Gastroesophageal sphincter (tissue), 4 donors: ENCODE data around the gene NDUFA6. TPM values are rescaled to one million over a fixed set of nuclear protein-coding genes. Genes with fewer than 3 reads are reported as not detected.

ENCODE experiments used
- ATAC-seq: fragments of 150-250 bp; one replicate; pipeline ENCODE4 v1.9.1; 2016; ENCODE audit warnings: mild to moderate bottlenecking, moderate library complexity
- H3K27ac ChIP-seq, 4 donors: fragments of 200-600 bp; sonication (generic) in 3 of 4; 1 replicate in 3 of 4; 2 replicates in 1 of 4; pipeline ENCODE4 v1.5.1; 2016 to 2019
- H3K27me3 ChIP-seq: fragments of 200-600 bp; sonication (generic); one replicate; pipeline ENCODE4 v1.5.1; 2019
- H3K36me3 ChIP-seq, 2 donors: fragments of 200-600 bp; sonication (generic); one replicate each; pipeline ENCODE4 v1.5.1; 2019; ENCODE audit warnings: control low read depth in 1 of 2
- H3K4me1 ChIP-seq, 3 donors: fragments of 200-600 bp; sonication (generic); 1 replicate in 2 of 3; 2 replicates in 1 of 3; pipeline ENCODE4 v1.5.1; 2016 to 2019; ENCODE audit warnings: control low read depth in 2 of 3
- H3K4me3 ChIP-seq, 2 donors: fragments of 200-600 bp; sonication (generic); one replicate each; pipeline ENCODE4 v1.5.1; 2019; ENCODE audit warnings: mild to moderate bottlenecking in 1 of 2, moderate library complexity in 1 of 2
- H3K9me3 ChIP-seq, 3 donors: fragments of 200-600 bp; sonication (generic); one replicate each; pipeline ENCODE4 v1.5.1; 2017 to 2019; ENCODE audit warnings: control low read depth in 2 of 3
- EP300 ChIP-seq: sonication (generic); formaldehyde crosslinking; IDR thresholded peaks from one replicate; pipeline ENCODE4 v1.6.1; 2017; ENCODE audit warnings: antibody characterized with exemption, mild to moderate bottlenecking
- POLR2A ChIP-seq, 2 donors: fragments of 450-650 bp; IDR thresholded peaks; one replicate each; pipeline ENCODE4 v1.6.1; 2017; ENCODE audit warnings: antibody characterized with exemption in 2 of 2, mild to moderate bottlenecking in 2 of 2, moderate library complexity in 1 of 2
- POLR2AphosphoS5 ChIP-seq: sonication (generic); formaldehyde crosslinking; IDR thresholded peaks from one replicate; pipeline ENCODE4 v1.6.1; 2017; ENCODE audit warnings: antibody characterized with exemption
- WGBS, 2 donors: methylation state at CpG; one replicate each; pipeline ENCODE4 v1.1.5; 2018; ENCODE audit warnings: low coverage in 1 of 2; 5-methylcytosine and 5-hydroxymethylcytosine counted together
- total RNA-seq, 4 donors: library from RNA; depleted of rRNA; stranded (reverse); fragments of >200 nt; gene quantifications; one replicate each; pipeline ENCODE4 v1.1.0, GENCODE V29; 2016
- TF ChIP-seq, protein P1 (sequence below), 4 experiments: fragments of 200-600 bp in 2 of 4; fragments of 450-650 bp in 2 of 4; sonication (generic) in 1 of 4; IDR thresholded peaks; one replicate each; pipeline ENCODE4 v1.5.1; 2017 to 2019; ENCODE audit warnings: antibody characterized with exemption in 4 of 4, mild to moderate bottlenecking in 2 of 4, moderate library complexity in 2 of 4

The NDUFA6 gene
- total RNA-seq, 4 donors from 2014 or later = 59.8 to 102 (median 89.9) TPM

DNA sequence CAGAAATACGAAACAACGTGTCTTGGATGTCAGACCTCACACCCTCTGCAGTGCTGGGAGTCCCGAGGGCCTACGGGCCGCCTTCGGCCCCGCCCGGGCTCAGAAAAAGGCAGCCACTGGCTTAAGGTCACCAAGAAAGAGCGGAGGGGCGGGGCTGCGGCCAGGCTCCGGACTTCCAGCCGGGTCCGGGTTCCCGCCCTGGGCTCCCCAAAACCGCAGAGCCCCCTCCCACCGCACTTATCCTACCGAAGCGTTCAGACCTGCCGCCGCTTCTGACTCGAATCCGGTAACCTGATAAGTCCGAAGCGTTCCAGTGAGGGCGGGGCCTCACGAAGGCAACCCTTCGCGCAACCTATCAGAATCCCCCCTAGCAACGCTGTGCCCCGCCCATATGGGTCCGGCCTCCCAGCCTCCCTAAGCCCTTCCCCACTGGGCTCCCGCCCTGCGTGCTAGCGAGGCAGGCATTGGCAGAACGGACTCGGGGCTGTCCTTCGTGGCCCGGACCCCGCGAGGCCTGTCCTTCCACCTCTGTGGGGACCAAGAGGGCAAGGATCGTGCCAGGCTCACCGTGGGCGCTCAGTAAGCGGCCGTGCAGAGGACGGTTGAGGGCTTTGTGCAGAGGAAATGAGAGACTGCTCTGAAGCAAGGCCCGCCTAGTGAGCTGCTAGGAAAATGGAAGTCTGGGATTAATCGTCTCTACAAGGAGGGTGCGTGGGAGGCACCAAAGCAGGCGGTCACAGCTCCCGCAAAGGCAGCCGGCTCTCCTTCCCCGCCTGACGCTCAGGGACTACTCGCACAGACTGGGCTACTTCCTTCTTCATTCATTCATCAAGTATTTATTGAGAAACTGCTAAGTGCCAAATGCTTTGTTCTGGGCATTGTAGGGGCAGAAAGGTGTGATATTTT is 19.8 kb downstream of the NDUFA6 start, which contains the start of gene NAGA:
TSS of gene NAGA (minus strand) at position 296 of the 906 bp plus-strand sequence. CDS start 515 bp downstream, outside the sequence.
- Histone ChIP-seq H3K36me3 (peaks cover 0 to 31% of the 10 kb centered on the region in 2 donors), H3K4me1 (peaks cover 0 to 64% (median 14%) of the 10 kb centered on the region in 3 donors), H3K4me3 (peak within 1 kb of the TSS; percentile 50 to 76), H3K9me3 (no peaks in the 10 kb centered on the region), H3K27me3 (no peaks in the 10 kb centered on the region), H3K27ac (peak within 1 kb of the TSS; percentile 70 to 94 (median 90))
- ATAC-seq = peak; percentile 97
- TF ChIP-seq POLR2A (IDR thresholded peaks at IDR 0.05) (peak; percentile 52 to 59), POLR2AphosphoS5 (peak; percentile 82), EP300 (no peak)
- TF ChIP-seq, protein P1, sequence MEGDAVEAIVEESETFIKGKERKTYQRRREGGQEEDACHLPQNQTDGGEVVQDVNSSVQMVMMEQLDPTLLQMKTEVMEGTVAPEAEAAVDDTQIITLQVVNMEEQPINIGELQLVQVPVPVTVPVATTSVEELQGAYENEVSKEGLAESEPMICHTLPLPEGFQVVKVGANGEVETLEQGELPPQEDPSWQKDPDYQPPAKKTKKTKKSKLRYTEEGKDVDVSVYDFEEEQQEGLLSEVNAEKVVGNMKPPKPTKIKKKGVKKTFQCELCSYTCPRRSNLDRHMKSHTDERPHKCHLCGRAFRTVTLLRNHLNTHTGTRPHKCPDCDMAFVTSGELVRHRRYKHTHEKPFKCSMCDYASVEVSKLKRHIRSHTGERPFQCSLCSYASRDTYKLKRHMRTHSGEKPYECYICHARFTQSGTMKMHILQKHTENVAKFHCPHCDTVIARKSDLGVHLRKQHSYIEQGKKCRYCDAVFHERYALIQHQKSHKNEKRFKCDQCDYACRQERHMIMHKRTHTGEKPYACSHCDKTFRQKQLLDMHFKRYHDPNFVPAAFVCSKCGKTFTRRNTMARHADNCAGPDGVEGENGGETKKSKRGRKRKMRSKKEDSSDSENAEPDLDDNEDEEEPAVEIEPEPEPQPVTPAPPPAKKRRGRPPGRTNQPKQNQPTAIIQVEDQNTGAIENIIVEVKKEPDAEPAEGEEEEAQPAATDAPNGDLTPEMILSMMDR (IDR thresholded peaks at IDR 0.05) = no peak
- 0 to 3% methylated on average over 3 to 6 of the region's 56 CpGs for WGBS, 2 donors

- Histone ChIP-seq H3K27ac (peak overlapping the region; percentile 70 to 94 (median 90)), H3K36me3 (peaks cover 0 to 36% of the 10 kb centered on the region in 2 donors), H3K4me1 (peaks cover 0 to 57% (median 14%) of the 10 kb centered on the region in 3 donors), H3K27me3 (no peaks in the 10 kb centered on the region), H3K4me3 (peak overlapping the region; percentile 50 to 76), H3K9me3 (no peaks in the 10 kb centered on the region)
- TF ChIP-seq EP300 = no peak
- TF ChIP-seq POLR2A (IDR thresholded peaks at IDR 0.05) = no peak
- no peak for TF ChIP-seq POLR2AphosphoS5
- TF ChIP-seq, protein P1 (IDR thresholded peaks at IDR 0.05) = no peak
- WGBS, 2 donors = 6 to 27% methylated on average over 3 to 7 of the region's 19 CpGs
- peak; percentile 1 for ATAC-seq
Measured at GRCh38 chr22:42069801-42070516, 20.6 kb downstream of the NDUFA6 start.

DNA sequence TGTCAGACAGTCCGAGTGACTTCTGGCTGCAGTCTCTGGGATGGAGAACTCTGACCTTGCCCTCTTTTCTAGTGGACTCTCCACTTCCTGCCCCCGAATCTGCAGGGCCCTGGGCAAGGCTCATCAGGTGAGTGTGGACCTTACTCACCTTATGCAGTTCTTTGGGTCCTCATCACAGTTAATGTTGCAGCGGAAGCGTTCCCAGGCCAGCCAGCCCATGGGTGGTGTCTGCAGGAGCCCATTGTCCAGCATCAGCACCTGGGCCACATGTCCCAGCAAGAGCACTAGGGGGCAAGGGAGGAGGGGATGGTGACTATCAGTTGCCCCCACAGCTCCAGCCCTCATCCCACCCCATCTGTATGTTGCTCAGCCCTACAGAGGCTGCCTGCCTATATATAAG is 22.3 kb downstream of the NDUFA6 start:
- H3K27ac ChIP-seq = no peak overlapping the region
- ATAC-seq = no peak
- TF ChIP-seq, protein P1 (IDR thresholded peaks at IDR 0.05) = no peak
- TF ChIP-seq POLR2AphosphoS5 = no peak
- TF ChIP-seq POLR2A (IDR thresholded peaks at IDR 0.05) = no peak
- TF ChIP-seq EP300 = no peak

GRCh38 chr22:42067671-42068251 is 22.8 kb downstream of the NDUFA6 start:
- H3K36me3 ChIP-seq = peaks cover 0 to 58% of the 10 kb centered on the region in 2 donors
- H3K27ac ChIP-seq = no peak overlapping the region
- WGBS, 2 donors = 40 to 100% methylated on average over 2 of the region's 14 CpGs
- TF ChIP-seq EP300 = no peak
- no peaks in the 10 kb centered on the region for H3K27me3 ChIP-seq
- peaks cover 0 to 39% (median 14%) of the 10 kb centered on the region in 3 donors for H3K4me1 ChIP-seq
- ATAC-seq = no peak
- no peak overlapping the region for H3K4me3 ChIP-seq
- no peaks in the 10 kb centered on the region for H3K9me3 ChIP-seq

More for the DNA sequence above, 22.3 kb downstream of the NDUFA6 start:
- peaks cover 0 to 52% of the 10 kb centered on the region in 2 donors for H3K36me3 ChIP-seq
- no peaks in the 10 kb centered on the region for H3K27me3 ChIP-seq
- WGBS, 2 donors = no CpG with 5 or more reads among the region's 4 CpGs
- H3K4me1 ChIP-seq = peaks cover 0 to 41% (median 14%) of the 10 kb centered on the region in 3 donors
- no peaks in the 10 kb centered on the region for H3K9me3 ChIP-seq
- no peak overlapping the region for H3K4me3 ChIP-seq

DNA sequence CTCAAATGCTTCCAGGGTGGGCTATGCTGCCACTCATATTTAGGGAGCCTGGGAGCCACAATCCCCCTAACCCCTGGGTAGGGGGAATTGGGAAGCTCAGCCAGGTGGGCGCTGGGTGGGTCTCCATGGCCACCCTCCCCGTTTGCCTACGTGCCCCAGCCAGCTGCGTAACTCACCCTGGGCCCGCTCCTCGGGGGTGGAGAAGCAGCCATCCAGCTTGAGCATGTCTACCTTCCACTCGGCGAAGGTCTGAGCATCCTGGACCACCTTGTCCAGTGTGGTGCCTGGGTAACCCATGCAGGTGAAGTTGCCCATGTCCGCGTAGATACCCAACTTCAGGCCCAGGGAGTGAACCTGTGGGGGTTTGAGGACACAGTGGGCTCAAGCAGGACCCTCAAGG is 23.6 kb downstream of the NDUFA6 start:
- WGBS, 2 donors = no CpG with 5 or more reads among the region's 10 CpGs
- Histone ChIP-seq H3K27me3 (no peaks in the 10 kb centered on the region), H3K36me3 (peaks cover 0 to 66% of the 10 kb centered on the region in 2 donors), H3K4me1 (peaks cover 0 to 34% (median 14%) of the 10 kb centered on the region in 3 donors), H3K4me3 (no peak overlapping the region), H3K9me3 (no peaks in the 10 kb centered on the region), H3K27ac (no peak overlapping the region)
- no peak for TF ChIP-seq EP300
- no peak for TF ChIP-seq POLR2A (IDR thresholded peaks at IDR 0.05)
- TF ChIP-seq POLR2AphosphoS5 = no peak
- TF ChIP-seq, protein P1 (IDR thresholded peaks at IDR 0.05) = no peak
- ATAC-seq = no peak
